Caco-2 (cell line): ENCODE measurements around the gene CRYZ. TPM values are rescaled to one million over a fixed set of nuclear protein-coding genes. Genes with fewer than 3 reads are reported as not detected.
"Not testable (repeated sequence)": the region's sequence is repeated elsewhere in the genome, so short reads cannot be mapped to it uniquely, and the experiment has no call there.

Experiments
- BruUV-seq: library from RNA; stranded (reverse); fragments of 400-500 nt; replicated peaks from 2 replicates; lab custom pipeline; 2021; lab: Mats Ljungman, UMichigan
- CTCF ChIA-PET: fragments of 300-600 bp; sonication (Branson Sonifier 250); formaldehyde crosslinking; loops from one replicate; lab custom pipeline; 2022; ENCODE audit warnings: antibody characterized with exemption; lab: Charles Lee
- POLR2A ChIA-PET: fragments of 300-600 bp; sonication (Branson Sonifier 250); formaldehyde crosslinking; loops from one replicate; lab custom pipeline; 2022; ENCODE audit warnings: antibody characterized with exemption; lab: Charles Lee
- DNase-seq, 2 experiments: peaks; one replicate each; pipeline versions ENCODE4 v3.0.0 to v3.0.0-alpha.2; 2020 to 2022
- H3K27me3 ChIP-seq: replicated peaks from 2 replicates; pipeline ENCODE4 v1.6.0; 2011; ENCODE audit warnings: low read length; ENCODE audit not compliant: control insufficient read depth, insufficient read depth
- H3K36me3 ChIP-seq: 2 replicates; pipeline ENCODE4 v1.5.1; 2011; ENCODE audit warnings: low read length; ENCODE audit not compliant: control insufficient read depth, insufficient read depth
- H3K4me1 ChIP-seq: fragments of 250-450 bp; sonication (Bioruptor Pico); 2 replicates; pipeline ENCODE4 v1.5.1; 2020; ENCODE audit warnings: mild to moderate bottlenecking
- H3K4me3 ChIP-seq: 2 replicates; pipeline ENCODE4 v1.5.1; 2011; ENCODE audit warnings: low read depth, mild to moderate bottlenecking, control low read depth, low read length
- H3K9me3 ChIP-seq: fragments of 250-450 bp; sonication (Bioruptor Pico); 2 replicates; pipeline ENCODE4 v1.5.1; 2020; ENCODE audit warnings: mild to moderate bottlenecking, moderate library complexity
- H3K27ac Mint-ChIP-seq: one replicate; pipeline ENCODE4 v1.8.0; 2022; ENCODE audit warnings: mixed read lengths; ENCODE audit not compliant: unreplicated experiment
- H3K27me3 Mint-ChIP-seq: one replicate; pipeline ENCODE4 v1.8.0; 2022; ENCODE audit warnings: mixed read lengths; ENCODE audit not compliant: insufficient read depth, unreplicated experiment
- H3K36me3 Mint-ChIP-seq: one replicate; pipeline ENCODE4 v1.8.0; 2022; ENCODE audit warnings: mild to moderate bottlenecking, mixed read lengths; ENCODE audit not compliant: insufficient read depth, unreplicated experiment
- H3K4me1 Mint-ChIP-seq: one replicate; pipeline ENCODE4 v1.8.0; 2022; ENCODE audit warnings: low read depth, mixed read lengths; ENCODE audit not compliant: unreplicated experiment
- H3K4me3 Mint-ChIP-seq: one replicate; pipeline ENCODE4 v1.8.0; 2022; ENCODE audit warnings: mild to moderate bottlenecking, moderate library complexity, mixed read lengths; ENCODE audit not compliant: unreplicated experiment
- H3K9me3 Mint-ChIP-seq: one replicate; pipeline ENCODE4 v1.8.0; 2022; ENCODE audit warnings: mixed read lengths; ENCODE audit not compliant: unreplicated experiment
- CTCF ChIP-seq, 2 experiments: fragments of 200-600 bp in 1 of 2; IDR thresholded peaks; 1 replicate in 1 of 2; 2 replicates in 1 of 2; pipeline versions ENCODE4 v1.5.1 to v1.8.0; 2011 to 2022; ENCODE audit warnings: antibody characterized with exemption in 1 of 2, control low read depth in 1 of 2, inconsistent platforms in 1 of 2, low read depth in 1 of 2, low read length in 1 of 2, mild to moderate bottlenecking in 1 of 2, moderate library complexity in 1 of 2; ENCODE audit not compliant: insufficient read depth in 1 of 2, severe bottlenecking in 1 of 2, unreplicated experiment in 1 of 2
- intact Hi-C: fragments of 100-400 bp; cut with micrococcal nuclease; formaldehyde crosslinking; loops from one replicate; pipeline ENCODE4 v1.10.0; 2022; ENCODE audit not compliant: unreplicated experiment
- total RNA-seq: library from RNA; stranded (reverse); gene quantifications from 2 replicates; pipeline ENCODE4 v1.2.3, GENCODE V29; 2022

The CRYZ gene
- total RNA-seq, 1 experiment from 2014 or later: 54.3 TPM

GRCh38 chr1:74673351-74674111, 59.3 kb downstream of the CRYZ start, which contains the start of gene ERICH3:
Gene ERICH3 (minus strand): TSS chr1:74673792. CDS start chr1:74673519, 273 bp downstream.
- DNase-seq: no peak
- ChIA-PET CTCF (no interaction called here), POLR2A (no interaction called here)
- no peaks in the 10 kb centered on the region for H3K9me3 Mint-ChIP-seq
- intact Hi-C loops: no loop called here
- no peaks in the 10 kb centered on the region for H3K4me1 Mint-ChIP-seq
- H3K27ac Mint-ChIP-seq: no peak within 1 kb of the TSS
- BruUV-seq: no TSS peak
- no peaks in the 10 kb centered on the region for H3K36me3 Mint-ChIP-seq
- no peak within 1 kb of the TSS for H3K4me3 ChIP-seq
- no peak within 1 kb of the TSS for H3K4me3 Mint-ChIP-seq
- H3K36me3 ChIP-seq: no peaks in the 10 kb centered on the region
- H3K4me1 ChIP-seq: no peaks in the 10 kb centered on the region
- no peaks in the 10 kb centered on the region for H3K27me3 ChIP-seq
- H3K27me3 Mint-ChIP-seq: no peaks in the 10 kb centered on the region
- H3K9me3 ChIP-seq: no peaks in the 10 kb centered on the region
- no peak for TF ChIP-seq CTCF (IDR thresholded peaks at IDR 0.05; ENCODE audit: insufficient read depth in 1 of 2, low read depth in 1 of 2, low read length in 1 of 2, severe bottlenecking in 1 of 2, unreplicated experiment in 1 of 2)

GRCh38 chr1:74670866-74671265, 62.0 kb downstream of the CRYZ start:
- H3K27me3 ChIP-seq, H3K27ac Mint-ChIP-seq, H3K4me3 ChIP-seq, intact Hi-C loops, H3K36me3 Mint-ChIP-seq, POLR2A ChIA-PET, CTCF ChIA-PET, H3K27me3 Mint-ChIP-seq, H3K4me1 Mint-ChIP-seq, H3K9me3 Mint-ChIP-seq, H3K4me1 ChIP-seq, BruUV-seq, DNase-seq, H3K36me3 ChIP-seq, H3K4me3 Mint-ChIP-seq, H3K9me3 ChIP-seq: not testable (repeated sequence)

Other genes starting within 250 kb of the CRYZ start
- gene LRRC53, start 220.4 kb downstream of the CRYZ start, total RNA-seq: not detected in 2 replicates
- gene ERICH3, start 59.3 kb downstream of the CRYZ start, total RNA-seq: not detected in 2 replicates
- 16.2 and 17.9 TPM in 2 replicates for gene TYW3, start 102 bp upstream of the CRYZ start, total RNA-seq